Raji (cell line): ENCODE results near the gene ZDHHC24.
A peak's percentile ranks its signal among the peaks of the same experiment; 100 is the strongest.

Source experiments
- POLR2A ChIP-seq: IDR thresholded peaks from 2 replicates; pipeline ENCODE4 v1.6.1; 2011; ENCODE audit warnings: low read depth, low read length, control low read depth; ENCODE audit not compliant: insufficient read depth

The ZDHHC24 gene

DNA sequence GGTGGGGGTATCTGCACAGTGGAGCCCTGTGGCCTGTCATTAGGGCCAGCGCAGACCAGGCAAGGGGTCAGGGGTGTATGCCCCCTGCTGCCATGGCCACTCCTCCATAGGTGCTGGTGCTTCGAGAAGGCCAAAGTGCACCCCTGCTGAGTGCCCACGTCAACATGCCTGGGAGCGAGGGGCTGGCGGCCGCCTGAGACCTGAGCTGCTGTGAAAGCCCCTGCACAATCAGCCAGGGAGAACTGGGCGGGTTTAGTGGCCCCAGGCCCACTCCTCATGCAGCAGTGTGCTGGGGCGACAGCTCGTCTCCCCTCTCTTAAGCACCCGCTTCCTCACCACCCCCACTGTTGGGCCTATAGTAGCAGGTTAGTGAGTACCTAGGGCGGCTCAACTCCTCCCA lies 14.0 kb downstream of the ZDHHC24 start:
- no peak for TF ChIP-seq POLR2A

DNA sequence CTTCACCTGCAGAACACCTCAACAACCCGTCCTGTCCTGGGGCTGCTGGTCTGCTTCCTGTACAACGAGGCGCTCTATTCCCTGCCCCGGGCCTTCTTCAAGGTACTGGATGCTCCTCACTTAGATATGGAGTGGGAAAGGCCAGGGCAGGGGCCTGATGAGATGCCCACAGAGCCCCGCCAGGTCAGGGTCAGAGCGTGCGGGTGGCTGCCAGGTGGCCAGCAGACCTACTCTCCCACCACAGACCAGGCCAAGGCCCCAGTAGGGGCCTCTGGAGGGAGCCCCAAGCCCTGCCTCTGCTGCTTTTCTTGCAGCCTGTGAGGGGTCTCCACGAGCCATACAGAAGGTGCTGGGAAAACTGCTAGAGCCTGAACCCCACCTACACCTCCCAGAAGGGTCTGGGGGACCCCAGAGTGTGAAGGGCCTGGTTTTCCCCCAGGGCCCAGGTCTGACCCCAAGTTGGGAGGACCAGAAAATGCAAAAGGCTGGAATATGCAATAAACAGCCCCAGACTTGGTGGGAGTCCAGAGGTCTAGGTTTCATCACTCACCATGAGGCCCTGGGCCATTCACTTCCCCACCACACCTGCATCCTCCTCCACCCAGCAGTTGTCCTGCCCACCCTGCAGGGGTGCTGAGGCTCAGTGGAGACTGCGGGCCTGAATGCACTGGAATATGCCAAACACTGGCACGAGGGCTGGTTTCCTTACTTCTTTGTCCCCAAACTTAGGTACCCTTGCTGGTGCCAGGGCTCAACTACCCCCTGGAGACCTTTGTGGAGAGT lies 14.7 kb downstream of the ZDHHC24 start:
- no peak for TF ChIP-seq POLR2A

DNA sequence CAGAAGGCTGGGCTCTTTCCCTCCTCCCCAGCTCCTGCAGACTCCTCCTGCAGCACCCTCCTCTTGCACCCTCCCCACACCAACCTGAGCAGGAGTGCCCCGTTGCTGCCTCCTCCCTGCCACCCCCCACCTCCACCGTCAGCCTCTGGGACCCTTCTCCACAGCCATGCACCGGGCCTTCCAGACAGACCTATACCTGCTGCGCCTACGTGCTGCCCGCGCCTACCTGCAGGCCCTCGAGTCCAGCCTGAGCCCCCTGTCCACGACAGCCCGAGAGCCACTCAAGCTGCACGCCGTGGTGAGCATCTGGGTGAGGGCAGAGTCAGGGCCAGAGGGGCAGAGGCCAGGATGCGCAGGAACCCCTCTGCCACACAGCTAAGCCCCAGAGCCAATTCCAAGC lies 16.2 kb downstream of the ZDHHC24 start:
- TF ChIP-seq POLR2A = no peak

DNA sequence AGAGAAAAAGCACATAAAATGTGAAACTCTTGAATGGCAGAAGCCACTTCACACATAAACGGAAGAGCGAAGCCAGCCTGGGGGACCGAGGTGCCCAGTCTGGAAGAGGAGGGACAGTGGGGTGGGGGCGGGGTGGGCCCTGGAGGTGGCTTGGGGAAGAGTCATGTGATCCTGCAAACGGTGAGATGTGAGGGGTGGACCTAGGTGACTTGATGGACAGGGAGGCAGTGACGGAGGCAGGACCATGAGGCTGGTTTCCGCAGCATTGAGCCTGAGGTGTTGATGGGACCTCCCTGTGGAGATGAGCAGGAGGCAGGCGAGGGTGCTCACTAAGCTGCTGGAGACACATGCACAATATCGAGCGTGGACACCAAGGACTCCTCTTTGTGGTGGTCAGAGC lies 16.8 kb downstream of the ZDHHC24 start:
- TF ChIP-seq POLR2A = no peak

DNA sequence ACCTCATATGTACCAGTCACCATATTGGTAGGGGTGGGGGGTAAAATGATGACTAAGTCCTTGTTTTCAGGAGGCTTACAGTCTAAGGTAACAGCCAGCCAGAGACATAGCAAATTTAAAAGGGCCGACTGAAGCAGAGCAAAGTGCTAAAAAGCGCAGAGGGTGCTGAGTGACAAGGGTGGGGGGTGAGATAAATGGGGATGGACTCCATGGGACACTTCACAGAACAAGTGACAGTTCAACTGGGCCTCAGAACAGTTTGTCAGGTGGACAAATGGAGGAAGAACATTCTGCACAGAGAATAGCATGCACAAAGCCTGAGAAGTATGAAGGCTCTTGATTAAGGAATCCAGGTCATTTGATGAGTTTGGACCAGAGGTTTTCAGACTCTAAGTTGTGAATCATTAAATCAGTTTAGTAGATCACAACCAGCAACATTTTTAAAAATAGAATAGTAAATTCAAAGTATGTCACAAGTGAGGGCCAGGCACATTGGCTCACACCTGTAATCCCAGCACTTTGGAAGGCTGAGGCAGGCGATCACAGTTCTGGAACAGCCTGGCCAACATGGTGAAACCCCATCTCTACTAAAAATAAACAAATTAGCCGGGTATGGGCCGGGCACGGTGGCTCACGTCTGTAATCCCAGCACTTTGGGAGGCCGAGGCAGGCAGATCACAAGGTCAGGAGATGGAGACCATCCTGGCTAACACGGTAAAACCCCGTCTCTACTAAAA lies 21.4 kb downstream of the ZDHHC24 start:
- TF ChIP-seq POLR2A = no peak

DNA sequence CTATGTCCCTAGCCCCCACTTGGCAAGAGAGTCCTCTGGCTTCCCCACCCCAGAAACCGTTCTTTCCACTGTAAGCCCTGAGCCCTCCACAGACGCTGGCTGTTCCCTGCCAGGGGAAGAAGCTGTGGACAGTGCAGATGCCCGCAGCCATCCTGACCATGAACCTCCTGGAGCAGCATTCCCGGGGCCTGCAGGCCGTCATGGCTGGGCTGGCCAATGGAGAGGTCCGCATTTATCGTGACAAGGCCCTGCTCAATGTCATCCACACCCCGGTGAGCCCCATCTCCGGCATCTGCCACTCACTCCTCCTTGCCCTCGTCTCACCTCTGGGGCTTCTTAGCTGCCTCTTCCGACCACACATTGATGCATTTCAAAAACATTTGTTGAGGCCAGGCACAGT lies 22.2 kb downstream of the ZDHHC24 start:
- no peak for TF ChIP-seq POLR2A

DNA sequence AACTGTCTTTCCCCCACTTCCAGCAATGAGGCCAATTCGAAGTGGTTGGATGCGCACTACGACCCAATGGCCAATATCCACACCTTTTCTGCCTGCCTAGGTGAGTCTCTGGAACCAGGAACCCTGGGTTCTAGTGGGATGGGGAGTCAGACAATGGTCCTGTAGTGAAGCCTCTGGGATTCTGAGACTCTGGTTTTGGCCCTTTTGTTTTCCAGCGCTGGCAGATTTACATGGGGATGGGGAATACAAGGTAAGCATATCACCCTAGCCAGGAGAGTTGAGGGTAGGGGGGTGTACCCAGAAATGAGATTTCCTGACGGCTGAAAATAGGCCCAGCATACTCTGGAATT lies 34.9 kb downstream of the ZDHHC24 start:
- no peak for TF ChIP-seq POLR2A

DNA sequence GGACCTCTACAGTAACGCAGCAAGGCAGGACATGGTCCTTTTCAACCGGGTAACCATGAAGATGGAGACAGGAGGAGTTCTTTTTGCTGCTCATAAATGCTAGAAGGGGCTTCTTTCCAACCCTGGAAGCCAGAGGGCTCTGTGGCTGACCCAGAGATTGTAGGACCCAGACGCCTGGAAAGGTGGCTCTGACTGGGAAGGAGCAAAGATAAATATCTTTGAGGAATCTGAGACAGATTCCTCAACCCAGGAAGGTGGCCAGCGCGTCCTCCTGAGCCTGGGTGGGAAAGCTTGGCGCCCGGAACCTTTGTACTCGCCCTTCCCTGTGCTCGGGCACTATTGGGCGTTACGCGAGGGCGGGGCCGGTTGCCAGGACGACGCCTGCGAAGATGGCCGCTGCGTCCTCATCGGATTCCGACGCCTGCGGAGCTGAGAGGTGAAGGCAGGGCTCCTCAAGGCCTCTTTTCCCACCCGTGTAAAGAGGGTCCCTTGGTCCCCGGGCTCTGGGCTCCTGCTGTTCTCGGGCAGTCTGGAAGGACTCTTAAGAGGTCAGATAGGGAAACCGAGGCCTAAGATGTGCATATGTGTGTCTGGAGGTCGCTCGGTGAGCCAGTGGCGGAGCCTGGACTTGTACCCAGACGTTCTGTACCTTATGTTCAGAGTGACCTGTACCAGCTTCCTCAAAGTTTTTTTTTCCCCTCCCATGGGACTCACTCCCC lies 35.4 kb downstream of the ZDHHC24 start, which contains the start of gene BBS1:
TSS of gene BBS1 (plus strand) at position 365 of the 719 bp plus-strand sequence. CDS start at position 390, 25 bp downstream.
- TF ChIP-seq POLR2A = peak; percentile 49

DNA sequence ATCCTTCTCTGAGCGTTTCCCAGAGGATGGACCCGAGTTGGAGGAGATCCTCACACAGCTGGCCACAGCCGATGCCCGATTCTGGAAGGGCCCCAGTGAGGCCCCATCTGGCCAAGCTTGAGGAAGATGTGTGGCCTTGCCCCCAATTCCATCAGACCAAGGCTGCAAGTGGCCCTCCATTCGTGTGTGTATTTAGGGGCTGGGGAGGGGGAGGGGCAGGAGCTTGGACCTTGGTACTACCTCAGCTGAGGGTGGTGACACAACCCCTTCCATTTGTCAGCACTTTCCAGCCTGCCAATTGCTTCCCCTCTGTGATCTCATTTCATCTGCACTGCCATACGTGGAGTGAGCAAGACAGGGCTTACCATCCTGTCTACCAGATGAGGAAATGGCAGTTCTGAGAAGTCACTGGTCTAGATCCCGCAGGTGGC lies 36.7 kb downstream of the ZDHHC24 start:
- no peak for TF ChIP-seq POLR2A

DNA sequence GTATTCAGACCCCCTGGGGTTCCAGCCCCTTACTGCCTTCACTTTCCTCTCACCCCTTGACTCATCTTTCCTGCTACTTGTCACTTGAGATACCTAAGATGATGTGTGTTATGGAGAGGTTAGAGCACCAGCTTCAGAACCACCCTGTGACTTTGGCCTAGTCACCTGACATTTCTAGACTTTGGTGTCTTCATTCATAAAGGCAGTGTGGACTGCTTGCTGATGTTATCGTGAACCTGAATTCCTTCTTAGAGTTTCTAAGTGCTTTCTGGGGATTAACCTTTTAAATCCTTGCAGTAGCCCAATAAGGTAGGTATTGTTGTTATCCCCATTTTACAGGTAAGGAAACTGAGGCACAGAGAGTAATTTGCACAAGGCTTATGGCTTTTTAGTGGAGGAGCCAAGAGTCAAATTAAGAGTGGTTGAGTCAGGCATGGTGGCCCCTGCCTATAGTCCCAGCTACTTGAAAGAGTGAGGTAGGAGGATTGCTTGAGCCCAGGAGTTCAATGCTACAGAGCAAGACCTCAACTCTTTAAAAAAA lies 40.5 kb downstream of the ZDHHC24 start:
- TF ChIP-seq POLR2A = no peak

DNA sequence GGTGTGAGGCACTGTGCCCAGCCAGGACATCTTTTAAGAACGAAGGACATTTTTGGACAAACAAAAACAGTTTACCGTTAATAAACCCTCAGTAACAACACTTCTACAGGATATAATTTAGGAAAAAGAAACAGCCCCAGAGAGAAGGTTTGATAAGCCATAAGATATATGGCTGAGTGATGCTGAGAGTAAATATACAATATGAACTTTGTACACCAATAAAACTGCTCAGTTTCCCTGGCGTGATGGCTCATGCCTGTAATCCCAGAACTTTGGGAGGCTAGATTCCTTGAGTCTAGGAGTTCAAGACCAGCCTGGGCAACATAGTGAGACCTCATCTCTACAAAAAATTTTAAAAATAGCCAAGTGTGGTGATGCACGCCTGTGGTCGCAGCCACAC lies 47.3 kb downstream of the ZDHHC24 start:
- TF ChIP-seq POLR2A = no peak

DNA sequence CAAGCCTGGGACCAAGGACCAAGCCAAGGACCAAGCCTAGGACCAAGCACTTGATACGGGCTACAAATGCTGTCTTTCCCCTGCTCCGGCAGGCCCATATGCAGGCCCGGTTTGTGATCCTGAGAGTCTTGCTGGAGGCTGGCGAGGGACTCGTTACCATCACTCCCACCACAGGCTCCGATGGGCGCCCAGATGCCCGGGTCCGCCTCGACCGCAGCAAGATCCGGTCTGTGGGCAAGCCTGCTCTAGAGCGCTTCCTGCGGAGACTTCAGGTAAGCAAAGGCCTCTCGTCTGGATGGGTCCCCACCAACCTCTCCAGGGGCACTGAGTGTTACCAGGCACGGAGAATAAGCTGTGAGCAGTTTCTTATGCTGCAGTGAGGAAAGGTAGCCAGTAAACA lies 48.6 kb downstream of the ZDHHC24 start:
- no peak for TF ChIP-seq POLR2A

DNA sequence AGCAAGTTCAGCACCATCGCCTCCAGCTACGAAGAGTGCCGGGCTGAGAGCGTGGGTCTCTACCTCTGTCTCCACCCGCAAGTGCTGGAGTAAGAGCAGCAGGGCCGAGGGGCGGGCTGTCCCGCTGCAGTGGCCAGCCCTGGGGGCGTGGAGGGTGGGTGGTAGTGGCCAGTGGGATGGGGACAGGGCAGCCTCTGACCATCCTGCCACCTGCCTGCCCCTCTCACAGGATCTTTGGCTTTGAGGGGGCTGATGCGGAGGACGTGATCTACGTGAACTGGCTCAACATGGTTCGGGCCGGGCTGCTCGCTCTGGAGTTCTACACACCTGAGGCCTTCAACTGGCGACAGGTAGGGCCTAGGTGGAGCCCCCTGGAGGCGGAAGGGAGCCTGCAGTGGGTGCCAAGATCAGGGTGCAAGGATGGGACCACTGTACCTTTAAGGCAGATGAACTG lies 50.4 kb downstream of the ZDHHC24 start:
- no peak for TF ChIP-seq POLR2A

DNA sequence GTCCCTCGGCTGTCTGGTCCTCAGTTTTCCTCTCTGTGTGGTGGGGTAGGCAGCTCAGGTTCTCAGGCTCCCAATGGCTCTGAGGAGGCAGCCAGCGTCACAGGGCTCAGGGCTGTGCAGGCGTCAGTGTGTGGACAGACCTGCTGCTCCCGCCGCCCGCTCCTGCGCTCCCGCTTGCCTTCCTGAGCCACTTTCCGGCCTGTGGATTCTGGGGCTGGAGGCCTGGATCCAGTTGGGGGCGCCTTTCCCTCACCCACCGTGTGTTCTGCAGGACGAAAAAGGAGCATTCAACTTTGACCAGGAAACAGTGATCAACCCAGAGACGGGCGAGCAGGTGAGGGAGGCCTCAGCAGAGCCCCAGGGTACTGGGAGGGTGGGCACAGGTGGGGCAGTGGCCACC lies 50.9 kb downstream of the ZDHHC24 start:
- TF ChIP-seq POLR2A = no peak

DNA sequence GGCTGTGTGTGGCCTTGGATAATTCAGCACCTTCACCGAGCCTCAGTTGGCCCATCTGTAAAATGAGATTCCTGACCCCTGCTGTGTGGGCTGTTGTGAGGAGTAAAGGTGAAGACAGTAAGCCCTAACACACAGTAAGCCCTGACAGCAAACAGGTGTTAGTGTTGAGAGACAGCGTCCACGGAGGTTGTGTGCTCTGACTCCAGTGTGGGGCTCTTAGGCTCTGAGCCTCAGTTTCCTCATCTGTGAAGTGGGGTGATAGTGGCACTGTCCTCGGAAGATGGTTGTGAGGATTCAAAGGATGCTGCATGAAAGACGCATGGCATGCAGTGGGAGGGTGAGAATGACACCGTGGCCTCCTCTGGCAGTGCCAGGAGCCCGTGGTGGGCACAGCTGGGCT lies 51.4 kb downstream of the ZDHHC24 start:
- TF ChIP-seq POLR2A = no peak
